ENCODE results near the gene WDR13. TPM values are rescaled to one million over a fixed set of nuclear protein-coding genes. Genes with fewer than 3 reads are reported as not detected.

The WDR13 gene
- total and polyA plus RNA-seq, 9 donors = 8.5 to 189 (median 148) TPM

DNA sequence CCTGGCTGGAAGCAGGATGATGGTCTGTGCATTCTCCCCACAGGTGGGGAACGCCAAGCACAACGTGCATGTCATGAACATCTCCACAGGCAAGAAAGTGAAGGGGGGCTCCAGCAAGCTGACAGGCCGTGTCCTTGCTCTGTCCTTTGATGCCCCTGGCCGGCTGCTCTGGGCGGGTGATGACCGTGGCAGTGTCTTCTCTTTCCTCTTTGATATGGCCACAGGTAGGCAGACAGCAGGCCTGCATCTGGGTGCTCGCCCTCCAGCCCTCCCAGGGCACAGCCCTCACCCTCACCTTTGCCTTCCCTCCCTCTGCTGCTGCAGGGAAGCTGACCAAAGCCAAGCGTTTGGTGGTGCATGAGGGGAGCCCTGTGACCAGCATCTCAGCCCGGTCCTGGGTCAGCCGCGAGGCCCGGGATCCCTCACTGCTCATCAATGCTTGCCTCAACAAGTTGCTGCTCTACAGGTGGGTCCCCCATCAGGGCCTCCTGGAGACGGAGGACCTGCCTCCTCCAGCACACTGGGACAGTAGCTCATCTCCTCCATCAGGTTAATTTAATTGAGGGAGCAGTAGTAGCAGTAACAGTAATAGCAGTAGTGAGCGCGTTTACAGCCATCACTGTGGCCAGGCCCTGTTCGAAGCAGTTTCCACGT is 4.6 kb downstream of the WDR13 start:
- intact Hi-C loops (cut with DNase I) = no loop called here
- TF ChIP-seq EP300 (IDR thresholded peaks at IDR 0.05) (no peak), POLR2A (IDR thresholded peaks at IDR 0.05) (no peak)
- TF ChIP-seq, protein P1, sequence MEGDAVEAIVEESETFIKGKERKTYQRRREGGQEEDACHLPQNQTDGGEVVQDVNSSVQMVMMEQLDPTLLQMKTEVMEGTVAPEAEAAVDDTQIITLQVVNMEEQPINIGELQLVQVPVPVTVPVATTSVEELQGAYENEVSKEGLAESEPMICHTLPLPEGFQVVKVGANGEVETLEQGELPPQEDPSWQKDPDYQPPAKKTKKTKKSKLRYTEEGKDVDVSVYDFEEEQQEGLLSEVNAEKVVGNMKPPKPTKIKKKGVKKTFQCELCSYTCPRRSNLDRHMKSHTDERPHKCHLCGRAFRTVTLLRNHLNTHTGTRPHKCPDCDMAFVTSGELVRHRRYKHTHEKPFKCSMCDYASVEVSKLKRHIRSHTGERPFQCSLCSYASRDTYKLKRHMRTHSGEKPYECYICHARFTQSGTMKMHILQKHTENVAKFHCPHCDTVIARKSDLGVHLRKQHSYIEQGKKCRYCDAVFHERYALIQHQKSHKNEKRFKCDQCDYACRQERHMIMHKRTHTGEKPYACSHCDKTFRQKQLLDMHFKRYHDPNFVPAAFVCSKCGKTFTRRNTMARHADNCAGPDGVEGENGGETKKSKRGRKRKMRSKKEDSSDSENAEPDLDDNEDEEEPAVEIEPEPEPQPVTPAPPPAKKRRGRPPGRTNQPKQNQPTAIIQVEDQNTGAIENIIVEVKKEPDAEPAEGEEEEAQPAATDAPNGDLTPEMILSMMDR (IDR thresholded peaks at IDR 0.05) = no peak
- H3K4me3 ChIP-seq = no peak overlapping the region
- 72 to 74% (median 72%) methylated on average over 14 to 17 of the region's 17 CpGs for WGBS, 3 donors
- H3K36me3 ChIP-seq = no peaks in the 10 kb centered on the region
- no peaks in the 10 kb centered on the region for H3K4me1 ChIP-seq (ENCODE audit: insufficient read depth)
- no peaks in the 10 kb centered on the region for H3K27me3 ChIP-seq
- no peak overlapping the region for H3K27ac ChIP-seq
- DNase-seq = no peak
- no peaks in the 10 kb centered on the region for H3K9me3 ChIP-seq

GRCh38 chrX:48604701-48605100 is 7.4 kb downstream of the WDR13 start:
- H3K4me3 ChIP-seq = no peak overlapping the region
- TF ChIP-seq EP300 (IDR thresholded peaks at IDR 0.05) (no peak), POLR2A (IDR thresholded peaks at IDR 0.05) (no peak)
- TF ChIP-seq, protein P1 (IDR thresholded peaks at IDR 0.05) = no peak
- WGBS, 3 donors = 85 to 93% (median 87%) methylated on average over 16 of the region's 16 CpGs
- H3K36me3 ChIP-seq = no peaks in the 10 kb centered on the region
- intact Hi-C loops (cut with DNase I) = no loop called here
- no peaks in the 10 kb centered on the region for H3K4me1 ChIP-seq (ENCODE audit: insufficient read depth)
- no peaks in the 10 kb centered on the region for H3K9me3 ChIP-seq
- no peak for DNase-seq
- no peak overlapping the region for H3K27ac ChIP-seq
- H3K27me3 ChIP-seq = no peaks in the 10 kb centered on the region

GRCh38 chrX:48606091-48606490 is 8.8 kb downstream of the WDR13 start:
- H3K27ac ChIP-seq = no peak overlapping the region
- H3K9me3 ChIP-seq = no peaks in the 10 kb centered on the region
- WGBS, 3 donors = 69 to 73% (median 72%) methylated on average over 6 of the region's 6 CpGs
- no peaks in the 10 kb centered on the region for H3K4me1 ChIP-seq (ENCODE audit: insufficient read depth)
- intact Hi-C loops (cut with DNase I) = no loop called here
- TF ChIP-seq EP300 (IDR thresholded peaks at IDR 0.05) (no peak), POLR2A (IDR thresholded peaks at IDR 0.05) (no peak)
- TF ChIP-seq, protein P1 (IDR thresholded peaks at IDR 0.05) = no peak
- no peak for DNase-seq
- H3K4me3 ChIP-seq = no peak overlapping the region
- H3K36me3 ChIP-seq = no peaks in the 10 kb centered on the region
- H3K27me3 ChIP-seq = no peaks in the 10 kb centered on the region

- 19 to 40% (median 33%) methylated on average over 2 of the region's 2 CpGs for WGBS, 3 donors
- H3K9me3 ChIP-seq = no peaks in the 10 kb centered on the region
- no peak overlapping the region for H3K27ac ChIP-seq
- intact Hi-C loops (cut with DNase I) = no loop called here
- no peaks in the 10 kb centered on the region for H3K4me1 ChIP-seq (ENCODE audit: insufficient read depth)
- no peaks in the 10 kb centered on the region for H3K36me3 ChIP-seq
- H3K27me3 ChIP-seq = no peaks in the 10 kb centered on the region
- no peak for TF ChIP-seq EP300 (IDR thresholded peaks at IDR 0.05)
- TF ChIP-seq, protein P1 (IDR thresholded peaks at IDR 0.05) = no peak
- TF ChIP-seq POLR2A (IDR thresholded peaks at IDR 0.05) = no peak
- H3K4me3 ChIP-seq = no peak overlapping the region
- DNase-seq = no peak
Observed at GRCh38 chrX:48611703-48612102, 14.4 kb downstream of the WDR13 start.
